HepG2 (cell line): ENCODE results near the gene C16orf87. TPM values are rescaled to one million over a fixed set of nuclear protein-coding genes. Genes with fewer than 3 reads are reported as not detected.

Experiments
- JARID2 ChIP-seq: sonication (generic); formaldehyde crosslinking; IDR thresholded peaks from 2 replicates; pipeline ENCODE4 v1.8.1; 2023; ENCODE audit warnings: missing genetic modification reagents, inconsistent platforms; ENCODE audit not compliant: insufficient replicate concordance
- KDM3A ChIP-seq: IDR thresholded peaks from 2 replicates; pipeline ENCODE4 v1.6.1; 2018; ENCODE audit warnings: low read depth, missing compliant biosample characterization
- MAFK ChIP-seq, 2 experiments: IDR thresholded peaks in 1 of 2; conservative IDR thresholded peaks in 1 of 2; 2 replicates each; pipeline ENCODE4 v1.6.1; 2011; ENCODE audit warnings: improper control_type of control experiment in 2 of 2, low read length in 2 of 2
- NFIC ChIP-seq: IDR thresholded peaks from 2 replicates; pipeline ENCODE4 v1.6.1; 2012; ENCODE audit warnings: mild to moderate bottlenecking, low read length, inconsistent platforms
- RARA ChIP-seq: IDR thresholded peaks from 2 replicates; pipeline ENCODE4 v1.6.1; 2016; ENCODE audit warnings: missing genetic modification reagents, missing compliant biosample characterization
- TARDBP ChIP-seq: sonication (generic); formaldehyde crosslinking; IDR thresholded peaks from 2 replicates; pipeline ENCODE4 v1.8.0; 2022; ENCODE audit warnings: mild to moderate bottlenecking, missing genetic modification reagents
- ZMYM3 ChIP-seq: sonication (generic); formaldehyde crosslinking; IDR thresholded peaks from 2 replicates; pipeline ENCODE4 v1.5.1; 2020; ENCODE audit warnings: mild to moderate bottlenecking, missing genetic modification reagents
- ZNF510 ChIP-seq: sonication (generic); formaldehyde crosslinking; IDR thresholded peaks from 2 replicates; pipeline ENCODE4 v1.4.0; 2020; ENCODE audit warnings: low read depth, mild to moderate bottlenecking, missing genetic modification reagents
- ZNF75D ChIP-seq: sonication (generic); formaldehyde crosslinking; IDR thresholded peaks from 2 replicates; pipeline ENCODE4 v1.8.1; 2023; ENCODE audit warnings: missing genetic modification reagents, mild to moderate bottlenecking, borderline replicate concordance
- ZNF775 ChIP-seq: sonication (generic); formaldehyde crosslinking; IDR thresholded peaks from 2 replicates; pipeline ENCODE4 v1.4.0; 2020; ENCODE audit warnings: missing genetic modification reagents, mild to moderate bottlenecking, moderate library complexity, borderline replicate concordance
- ZNF776 ChIP-seq: sonication (generic); formaldehyde crosslinking; IDR thresholded peaks from 2 replicates; pipeline ENCODE4 v1.4.0; 2020; ENCODE audit warnings: mild to moderate bottlenecking, missing genetic modification reagents
- ZSCAN20 ChIP-seq: sonication (generic); formaldehyde crosslinking; IDR thresholded peaks from 2 replicates; pipeline ENCODE4 v1.4.0; 2020; ENCODE audit warnings: missing genetic modification reagents, mild to moderate bottlenecking, borderline replicate concordance
- polyA plus RNA-seq, 8 experiments: library from polyadenylated mRNA; depleted of rRNA in 3 of 8; stranded (reverse) in 7 of 8; unstranded in 1 of 8; fragments of >200 nt; fragmentation: Illumina TruSeq in 4 of 8; extraction: Trizol in 4 of 8; gene quantifications; 2 replicates each; pipeline versions ENCODE4 v1.2.1 to v1.2.3, GENCODE V29; 2011 to 2016; ENCODE audit warnings: low read depth in 4 of 8, missing spikeins in 1 of 8, mixed read lengths in 1 of 8; ENCODE audit not compliant: insufficient read depth in 1 of 8
- total RNA-seq, 5 experiments: library from RNA; depleted of rRNA; stranded (reverse); fragments of >200 nt; fragmentation: Illumina TruSeq; extraction: Trizol; gene quantifications; 2 replicates each; pipeline ENCODE4 v1.2.3, GENCODE V29; 2016; ENCODE audit warnings: low read depth in 1 of 5
- TF ChIP-seq, protein P1 (sequence below): sonication (generic); formaldehyde crosslinking; IDR thresholded peaks from 2 replicates; pipeline ENCODE4 v1.4.0; 2020; ENCODE audit warnings: mild to moderate bottlenecking, missing genetic modification reagents
- TF ChIP-seq, protein P2 (sequence below): sonication (generic); formaldehyde crosslinking; IDR thresholded peaks from 2 replicates; pipeline ENCODE4 v1.4.0; 2020; ENCODE audit warnings: missing genetic modification reagents, borderline replicate concordance
- TF ChIP-seq, protein P3 (sequence below): sonication (generic); formaldehyde crosslinking; IDR thresholded peaks from 2 replicates; pipeline ENCODE4 v1.4.0; 2020; ENCODE audit warnings: missing genetic modification reagents, mild to moderate bottlenecking, borderline replicate concordance
- TF ChIP-seq, protein P4 (sequence below): sonication (generic); formaldehyde crosslinking; conservative IDR thresholded peaks from 2 replicates; pipeline ENCODE4 v1.4.0; 2020; ENCODE audit warnings: mild to moderate bottlenecking, missing genetic modification reagents, moderate library complexity

C16orf87 gene
- total and polyA plus RNA-seq, 2 of the 13 experiments (the other 11 are each of a cell fraction or from before 2014, with no cell fraction given) = 8.6 to 19.5 TPM

DNA sequence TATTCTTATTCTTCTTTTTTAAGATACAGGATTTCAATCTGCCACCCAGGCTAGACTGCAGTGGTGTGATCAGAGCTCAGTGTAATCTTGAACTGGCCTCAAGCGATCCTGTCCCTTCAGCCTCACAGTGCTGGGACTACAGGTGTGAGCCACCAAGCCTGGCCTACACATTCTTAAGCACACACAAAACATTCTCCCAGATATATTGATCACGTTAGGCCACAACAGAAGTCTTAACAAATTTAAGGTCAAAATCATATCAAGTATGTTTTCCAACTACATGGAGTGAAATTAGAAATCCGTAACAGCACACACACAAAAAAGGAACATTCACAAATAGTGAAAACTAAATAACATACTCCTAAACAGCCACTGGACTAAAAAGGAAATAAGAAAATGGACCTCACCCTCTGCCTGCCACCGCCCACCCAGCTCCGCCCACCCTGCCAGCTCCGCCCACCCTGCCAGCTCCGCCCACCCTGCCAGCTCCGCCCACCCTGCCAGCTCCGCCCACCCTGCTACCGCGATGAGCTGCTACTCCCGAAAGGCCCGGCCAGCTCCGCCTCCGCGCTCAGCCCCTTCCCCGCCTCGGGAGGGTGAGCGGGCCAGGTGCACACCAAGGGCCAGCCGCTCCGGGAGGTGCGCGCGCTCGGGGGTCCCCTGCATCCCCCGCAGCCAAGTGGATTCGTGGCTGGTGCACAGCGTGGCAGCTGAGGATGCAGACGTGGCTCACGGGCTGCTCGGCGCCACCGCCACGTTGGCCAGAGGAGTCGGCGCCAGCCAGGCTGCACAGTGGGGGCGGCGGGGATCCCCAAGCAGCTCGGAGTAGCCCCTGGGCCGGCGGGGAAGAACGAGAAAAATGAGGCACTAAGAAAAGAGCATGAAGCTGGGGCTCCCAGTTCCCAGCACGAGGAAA, 41.2 kb downstream of the C16orf87 start (continued):
- TF ChIP-seq, protein P1, sequence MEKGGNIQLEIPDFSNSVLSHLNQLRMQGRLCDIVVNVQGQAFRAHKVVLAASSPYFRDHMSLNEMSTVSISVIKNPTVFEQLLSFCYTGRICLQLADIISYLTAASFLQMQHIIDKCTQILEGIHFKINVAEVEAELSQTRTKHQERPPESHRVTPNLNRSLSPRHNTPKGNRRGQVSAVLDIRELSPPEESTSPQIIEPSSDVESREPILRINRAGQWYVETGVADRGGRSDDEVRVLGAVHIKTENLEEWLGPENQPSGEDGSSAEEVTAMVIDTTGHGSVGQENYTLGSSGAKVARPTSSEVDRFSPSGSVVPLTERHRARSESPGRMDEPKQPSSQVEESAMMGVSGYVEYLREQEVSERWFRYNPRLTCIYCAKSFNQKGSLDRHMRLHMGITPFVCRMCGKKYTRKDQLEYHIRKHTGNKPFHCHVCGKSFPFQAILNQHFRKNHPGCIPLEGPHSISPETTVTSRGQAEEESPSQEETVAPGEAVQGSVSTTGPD (CRISPR knock-in tag) = no peak
- TF ChIP-seq, protein P2, sequence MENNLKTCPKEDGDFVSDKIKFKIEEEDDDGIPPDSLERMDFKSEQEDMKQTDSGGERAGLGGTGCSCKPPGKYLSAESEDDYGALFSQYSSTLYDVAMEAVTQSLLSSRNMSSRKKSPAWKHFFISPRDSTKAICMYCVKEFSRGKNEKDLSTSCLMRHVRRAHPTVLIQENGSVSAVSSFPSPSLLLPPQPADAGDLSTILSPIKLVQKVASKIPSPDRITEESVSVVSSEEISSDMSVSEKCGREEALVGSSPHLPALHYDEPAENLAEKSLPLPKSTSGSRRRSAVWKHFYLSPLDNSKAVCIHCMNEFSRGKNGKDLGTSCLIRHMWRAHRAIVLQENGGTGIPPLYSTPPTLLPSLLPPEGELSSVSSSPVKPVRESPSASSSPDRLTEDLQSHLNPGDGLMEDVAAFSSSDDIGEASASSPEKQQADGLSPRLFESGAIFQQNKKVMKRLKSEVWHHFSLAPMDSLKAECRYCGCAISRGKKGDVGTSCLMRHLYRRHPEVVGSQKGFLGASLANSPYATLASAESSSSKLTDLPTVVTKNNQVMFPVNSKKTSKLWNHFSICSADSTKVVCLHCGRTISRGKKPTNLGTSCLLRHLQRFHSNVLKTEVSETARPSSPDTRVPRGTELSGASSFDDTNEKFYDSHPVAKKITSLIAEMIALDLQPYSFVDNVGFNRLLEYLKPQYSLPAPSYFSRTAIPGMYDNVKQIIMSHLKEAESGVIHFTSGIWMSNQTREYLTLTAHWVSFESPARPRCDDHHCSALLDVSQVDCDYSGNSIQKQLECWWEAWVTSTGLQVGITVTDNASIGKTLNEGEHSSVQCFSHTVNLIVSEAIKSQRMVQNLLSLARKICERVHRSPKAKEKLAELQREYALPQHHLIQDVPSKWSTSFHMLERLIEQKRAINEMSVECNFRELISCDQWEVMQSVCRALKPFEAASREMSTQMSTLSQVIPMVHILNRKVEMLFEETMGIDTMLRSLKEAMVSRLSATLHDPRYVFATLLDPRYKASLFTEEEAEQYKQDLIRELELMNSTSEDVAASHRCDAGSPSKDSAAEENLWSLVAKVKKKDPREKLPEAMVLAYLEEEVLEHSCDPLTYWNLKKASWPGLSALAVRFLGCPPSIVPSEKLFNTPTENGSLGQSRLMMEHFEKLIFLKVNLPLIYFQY (CRISPR knock-in tag) = peak; percentile 61; the same call in 1 of the 2 replicates
- TF ChIP-seq ZNF75D (CRISPR knock-in tag) (no peak), ZNF510 (CRISPR knock-in tag) (no peak), TARDBP (peak; percentile 77; the same call in 1 of the 2 replicates), NFIC (no peak), ZMYM3 (CRISPR knock-in tag) (peak; percentile 79), ZNF775 (no peak), JARID2 (CRISPR knock-in tag) (peak; percentile 69), KDM3A (CRISPR knock-in tag) (peak; percentile 79; the same call in 1 of the 2 replicates), ZNF776 (CRISPR knock-in tag) (peak; percentile 93), RARA (CRISPR knock-in tag) (peak; percentile 25; the same call in 1 of the 2 replicates), ZSCAN20 (CRISPR knock-in tag) (no peak), MAFK (conservative IDR thresholded peaks at IDR 0.05 in 1 of 2, IDR thresholded peaks at IDR 0.05 in 1 of 2; ENCODE audit: low read length in 2 of 2) (no peak)
- TF ChIP-seq, protein P3, sequence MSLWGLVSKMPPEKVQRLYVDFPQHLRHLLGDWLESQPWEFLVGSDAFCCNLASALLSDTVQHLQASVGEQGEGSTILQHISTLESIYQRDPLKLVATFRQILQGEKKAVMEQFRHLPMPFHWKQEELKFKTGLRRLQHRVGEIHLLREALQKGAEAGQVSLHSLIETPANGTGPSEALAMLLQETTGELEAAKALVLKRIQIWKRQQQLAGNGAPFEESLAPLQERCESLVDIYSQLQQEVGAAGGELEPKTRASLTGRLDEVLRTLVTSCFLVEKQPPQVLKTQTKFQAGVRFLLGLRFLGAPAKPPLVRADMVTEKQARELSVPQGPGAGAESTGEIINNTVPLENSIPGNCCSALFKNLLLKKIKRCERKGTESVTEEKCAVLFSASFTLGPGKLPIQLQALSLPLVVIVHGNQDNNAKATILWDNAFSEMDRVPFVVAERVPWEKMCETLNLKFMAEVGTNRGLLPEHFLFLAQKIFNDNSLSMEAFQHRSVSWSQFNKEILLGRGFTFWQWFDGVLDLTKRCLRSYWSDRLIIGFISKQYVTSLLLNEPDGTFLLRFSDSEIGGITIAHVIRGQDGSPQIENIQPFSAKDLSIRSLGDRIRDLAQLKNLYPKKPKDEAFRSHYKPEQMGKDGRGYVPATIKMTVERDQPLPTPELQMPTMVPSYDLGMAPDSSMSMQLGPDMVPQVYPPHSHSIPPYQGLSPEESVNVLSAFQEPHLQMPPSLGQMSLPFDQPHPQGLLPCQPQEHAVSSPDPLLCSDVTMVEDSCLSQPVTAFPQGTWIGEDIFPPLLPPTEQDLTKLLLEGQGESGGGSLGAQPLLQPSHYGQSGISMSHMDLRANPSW (CRISPR knock-in tag) = no peak; the same call in 1 of the 2 replicates
- TF ChIP-seq, protein P4, sequence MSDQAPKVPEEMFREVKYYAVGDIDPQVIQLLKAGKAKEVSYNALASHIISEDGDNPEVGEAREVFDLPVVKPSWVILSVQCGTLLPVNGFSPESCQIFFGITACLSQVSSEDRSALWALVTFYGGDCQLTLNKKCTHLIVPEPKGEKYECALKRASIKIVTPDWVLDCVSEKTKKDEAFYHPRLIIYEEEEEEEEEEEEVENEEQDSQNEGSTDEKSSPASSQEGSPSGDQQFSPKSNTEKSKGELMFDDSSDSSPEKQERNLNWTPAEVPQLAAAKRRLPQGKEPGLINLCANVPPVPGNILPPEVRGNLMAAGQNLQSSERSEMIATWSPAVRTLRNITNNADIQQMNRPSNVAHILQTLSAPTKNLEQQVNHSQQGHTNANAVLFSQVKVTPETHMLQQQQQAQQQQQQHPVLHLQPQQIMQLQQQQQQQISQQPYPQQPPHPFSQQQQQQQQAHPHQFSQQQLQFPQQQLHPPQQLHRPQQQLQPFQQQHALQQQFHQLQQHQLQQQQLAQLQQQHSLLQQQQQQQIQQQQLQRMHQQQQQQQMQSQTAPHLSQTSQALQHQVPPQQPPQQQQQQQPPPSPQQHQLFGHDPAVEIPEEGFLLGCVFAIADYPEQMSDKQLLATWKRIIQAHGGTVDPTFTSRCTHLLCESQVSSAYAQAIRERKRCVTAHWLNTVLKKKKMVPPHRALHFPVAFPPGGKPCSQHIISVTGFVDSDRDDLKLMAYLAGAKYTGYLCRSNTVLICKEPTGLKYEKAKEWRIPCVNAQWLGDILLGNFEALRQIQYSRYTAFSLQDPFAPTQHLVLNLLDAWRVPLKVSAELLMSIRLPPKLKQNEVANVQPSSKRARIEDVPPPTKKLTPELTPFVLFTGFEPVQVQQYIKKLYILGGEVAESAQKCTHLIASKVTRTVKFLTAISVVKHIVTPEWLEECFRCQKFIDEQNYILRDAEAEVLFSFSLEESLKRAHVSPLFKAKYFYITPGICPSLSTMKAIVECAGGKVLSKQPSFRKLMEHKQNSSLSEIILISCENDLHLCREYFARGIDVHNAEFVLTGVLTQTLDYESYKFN (CRISPR knock-in tag) = peak; percentile 49; the same call in 1 of the 2 replicates
